Thoracic aorta (tissue), 2 donors: ENCODE results near the gene SLC25A10. TPM values are rescaled to one million over a fixed set of nuclear protein-coding genes. Genes with fewer than 3 reads are reported as not detected.

Experiments
- ATAC-seq: fragments of 150-250 bp; one replicate; pipeline ENCODE4 v1.8.0; 2017; ENCODE audit warnings: low read depth; ENCODE audit not compliant: insufficient number of reproducible peaks, low FRiP score
- DNase-seq: peaks from one replicate; pipeline ENCODE4 v3.0.0-alpha.2; 2020; ENCODE audit warnings: low spot score
- H3K27ac ChIP-seq, 2 donors: fragments of 200-600 bp; sonication (generic); 1 replicate in 1 of 2; 2 replicates in 1 of 2; pipeline ENCODE4 v1.5.1; 2016; ENCODE audit warnings: mild to moderate bottlenecking in 2 of 2, moderate library complexity in 2 of 2
- H3K27me3 ChIP-seq: fragments of 200-600 bp; sonication (generic); replicated peaks from 2 replicates; pipeline ENCODE4 v1.6.0; 2016; ENCODE audit warnings: mild to moderate bottlenecking; ENCODE audit not compliant: insufficient read depth
- H3K36me3 ChIP-seq: fragments of 200-600 bp; sonication (generic); one replicate; pipeline ENCODE4 v1.5.1; 2016
- H3K4me1 ChIP-seq, 2 donors: fragments of 200-600 bp; sonication (generic); 1 replicate in 1 of 2; 2 replicates in 1 of 2; pipeline versions ENCODE4 v1.5.1 to v1.6.0; 2016; ENCODE audit warnings: low read depth in 2 of 2, mild to moderate bottlenecking in 1 of 2; ENCODE audit not compliant: control insufficient read depth in 1 of 2
- H3K4me3 ChIP-seq: fragments of 200-600 bp; sonication (generic); 2 replicates; pipeline ENCODE4 v1.5.1; 2016; ENCODE audit warnings: mild to moderate bottlenecking
- H3K9me3 ChIP-seq: fragments of 200-600 bp; sonication (generic); 2 replicates; pipeline ENCODE4 v1.5.1; 2016
- CTCF ChIP-seq: fragments of 200-600 bp; sonication (generic); IDR thresholded peaks from one replicate; pipeline ENCODE4 v1.5.1; 2019; ENCODE audit warnings: antibody characterized with exemption
- total RNA-seq, 2 donors: library from RNA; depleted of rRNA; stranded (reverse); fragments of >200 nt; gene quantifications; one replicate each; pipeline versions ENCODE4 v1.1.0 to v1.2.3, GENCODE V29; 2016

SLC25A10 gene
- total RNA-seq, 2 donors from 2014 or later = 2.2 to 4.7 TPM

- ATAC-seq (no peak), DNase-seq (no peak)
- Histone ChIP-seq H3K27me3 (no peaks in the 10 kb centered on the region), H3K36me3 (no peaks in the 10 kb centered on the region), H3K4me3 (no peak overlapping the region), H3K9me3 (no peaks in the 10 kb centered on the region), H3K27ac (no peak overlapping the region), H3K4me1 (peaks cover 16 to 31% of the 10 kb centered on the region in 2 donors)
- TF ChIP-seq CTCF = no peak
These were observed 3.2 kb downstream of the SLC25A10 start for GRCh38 chr17:81715107-81715871.

- ATAC-seq (no peak), DNase-seq (no peak)
- H3K4me1 ChIP-seq = peaks cover 14 to 23% of the 10 kb centered on the region in 2 donors
- TF ChIP-seq CTCF = no peak
- no peaks in the 10 kb centered on the region for H3K27me3 ChIP-seq
- H3K9me3 ChIP-seq = no peaks in the 10 kb centered on the region
- H3K27ac ChIP-seq = no peak overlapping the region
- H3K4me3 ChIP-seq = no peak overlapping the region
- H3K36me3 ChIP-seq = no peaks in the 10 kb centered on the region
These were observed 4.0 kb downstream of the SLC25A10 start for GRCh38 chr17:81715872-81716673.

DNA sequence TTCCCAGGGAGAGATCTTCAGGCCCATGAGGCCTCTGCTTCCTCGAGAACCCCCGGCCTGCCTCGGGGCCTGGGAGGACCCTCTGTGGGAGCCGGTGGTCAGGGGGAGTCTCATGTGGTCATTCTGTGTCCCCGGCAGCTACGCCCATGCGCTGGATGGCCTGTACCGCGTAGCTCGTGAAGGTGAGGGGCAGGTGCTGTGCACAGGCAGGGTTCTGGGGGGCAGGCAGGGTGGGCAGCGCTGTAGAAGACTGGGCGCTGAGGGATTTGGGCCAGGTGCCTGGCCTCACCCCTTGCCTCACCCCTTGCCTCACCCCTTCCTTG is 4.6 kb downstream of the SLC25A10 start:
- ATAC-seq (no peak), DNase-seq (no peak)
- H3K27me3 ChIP-seq = no peaks in the 10 kb centered on the region
- H3K9me3 ChIP-seq = no peaks in the 10 kb centered on the region
- no peak for TF ChIP-seq CTCF
- no peak overlapping the region for H3K4me3 ChIP-seq
- H3K36me3 ChIP-seq = no peaks in the 10 kb centered on the region
- peaks cover 9 to 18% of the 10 kb centered on the region in 2 donors for H3K4me1 ChIP-seq
- H3K27ac ChIP-seq = no peak overlapping the region

DNA sequence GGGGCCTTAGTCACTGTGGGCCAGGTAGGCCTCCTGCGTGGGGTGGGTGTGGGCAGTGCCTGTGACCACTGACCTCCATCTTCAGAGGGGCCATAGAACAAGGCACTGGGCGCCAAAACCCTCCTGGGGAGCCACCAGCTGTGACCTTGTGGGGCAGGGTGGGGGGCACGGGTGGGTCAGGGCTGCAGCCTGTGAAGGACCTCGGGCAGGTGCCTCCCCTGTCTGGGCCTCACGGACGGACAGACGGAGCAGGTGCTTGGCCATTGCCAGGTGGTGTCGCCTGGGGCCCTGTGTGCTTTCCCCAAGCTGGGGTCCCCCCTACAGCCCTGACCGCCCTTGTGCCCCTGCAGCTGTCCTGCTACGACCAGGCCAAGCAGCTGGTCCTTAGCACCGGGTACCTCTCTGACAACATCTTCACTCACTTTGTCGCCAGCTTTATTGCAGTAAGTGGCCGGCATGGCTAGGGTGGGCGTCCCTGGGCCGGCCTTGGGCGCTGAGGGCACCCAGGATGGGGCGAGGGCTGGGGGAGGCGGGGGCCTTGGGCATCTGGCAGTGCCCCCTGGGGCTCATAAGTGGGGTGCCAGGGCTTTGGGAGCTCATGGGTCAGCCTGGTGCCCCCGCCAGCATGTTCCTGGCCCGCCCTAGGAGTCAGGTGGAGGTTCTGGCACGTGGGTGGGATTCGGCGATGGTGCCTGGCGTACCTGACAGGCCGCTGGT is 5.1 kb downstream of the SLC25A10 start:
- H3K4me1 ChIP-seq = peaks cover 8 to 16% of the 10 kb centered on the region in 2 donors
- H3K4me3 ChIP-seq = no peak overlapping the region
- H3K9me3 ChIP-seq = no peaks in the 10 kb centered on the region
- DNase-seq = no peak
- no peaks in the 10 kb centered on the region for H3K27me3 ChIP-seq
- no peaks in the 10 kb centered on the region for H3K36me3 ChIP-seq
- H3K27ac ChIP-seq = no peak overlapping the region
- TF ChIP-seq CTCF = no peak
- no peak for ATAC-seq

GRCh38 chr17:81717766-81718089 is 5.6 kb downstream of the SLC25A10 start:
- Histone ChIP-seq H3K9me3 (no peaks in the 10 kb centered on the region), H3K27ac (no peak overlapping the region), H3K4me1 (peaks cover 7 to 13% of the 10 kb centered on the region in 2 donors), H3K36me3 (no peaks in the 10 kb centered on the region), H3K27me3 (no peaks in the 10 kb centered on the region), H3K4me3 (no peak overlapping the region)
- DNase-seq (no peak), ATAC-seq (no peak)
- TF ChIP-seq CTCF = no peak
